Stimulated activated CD4-positive, alpha-beta T cell treated with anti-CD3 and anti-CD28 coated beads, TNF-alpha, amount 100 ng/mL, for 24 hours (primary cell): Measurements from ENCODE around the gene ZBTB24.
A peak's percentile ranks its signal among the peaks of the same experiment; 100 is the strongest.
"Not testable (repeated sequence)": the region's sequence is repeated elsewhere in the genome, so short reads cannot be mapped to it uniquely, and the experiment has no call there.

Experiments
- DNase-seq, 3 experiments: peaks; one replicate each; pipeline ENCODE4 v3.0.0-alpha.2; 2020; ENCODE audit warnings: low read depth in 3 of 3

The ZBTB24 gene

GRCh38 chr6:109482905-109483734 is at the start of gene ZBTB24:
ZBTB24 (minus strand) TSS chr6:109483219; CDS start chr6:109482026, 1,193 bp downstream.
- DNase-seq = peak; percentile 74 to 88 (median 80)

- no peak for DNase-seq
These were observed 48.4 kb upstream of the ZBTB24 start for GRCh38 chr6:109531446-109531845.

- DNase-seq = no peak
These were observed 45.0 kb upstream of the ZBTB24 start for GRCh38 chr6:109527989-109528388.

- peak; percentile 14 to 34 (median 23) for DNase-seq
These were observed 44.0 kb upstream of the ZBTB24 start for GRCh38 chr6:109526905-109527628.

- DNase-seq = no peak
These were observed 41.1 kb upstream of the ZBTB24 start for GRCh38 chr6:109524129-109524528.

GRCh38 chr6:109523478-109523877 is 40.5 kb upstream of the ZBTB24 start:
- no peak for DNase-seq

- no peak for DNase-seq
These were observed 38.1 kb upstream of the ZBTB24 start for GRCh38 chr6:109521080-109521479.

- DNase-seq = not testable (repeated sequence)
These were observed 36.6 kb upstream of the ZBTB24 start for GRCh38 chr6:109519647-109520046.

- no peak for DNase-seq
These were observed 33.9 kb upstream of the ZBTB24 start for GRCh38 chr6:109516929-109517328.

GRCh38 chr6:109515781-109516409 is 32.9 kb upstream of the ZBTB24 start:
- no peak for DNase-seq

- no peak for DNase-seq
These were observed 31.9 kb upstream of the ZBTB24 start for GRCh38 chr6:109514946-109515345.

GRCh38 chr6:109513571-109514071 is 30.6 kb upstream of the ZBTB24 start:
- no peak for DNase-seq

GRCh38 chr6:109512271-109512817 is 29.3 kb upstream of the ZBTB24 start:
- no peak for DNase-seq

GRCh38 chr6:109511832-109512231 is 28.8 kb upstream of the ZBTB24 start:
- no peak for DNase-seq

- no peak for DNase-seq
These were observed 27.3 kb upstream of the ZBTB24 start for GRCh38 chr6:109510358-109510757.

GRCh38 chr6:109508166-109508860 is 25.3 kb upstream of the ZBTB24 start:
- no peak for DNase-seq

GRCh38 chr6:109507490-109508072 is 24.6 kb upstream of the ZBTB24 start:
- no peak for DNase-seq

GRCh38 chr6:109506841-109507240 is 23.8 kb upstream of the ZBTB24 start:
- no peak for DNase-seq

GRCh38 chr6:109506314-109506713 is 23.3 kb upstream of the ZBTB24 start:
- no peak for DNase-seq

- DNase-seq = no peak
These were observed 20.6 kb upstream of the ZBTB24 start for GRCh38 chr6:109503327-109504224.
